ENCODE results near the gene AMFR. TPM values are rescaled to one million over a fixed set of nuclear protein-coding genes. Genes with fewer than 3 reads are reported as not detected.
"Not testable (repeated sequence)": the region's sequence is repeated elsewhere in the genome, so short reads cannot be mapped to it uniquely, and the experiment has no call there.

The AMFR gene
- total RNA-seq, 2 experiments from 2014 or later, result 35.9 to 41.6 TPM

GRCh38 chr16:56399486-56399885 lies 25.9 kb downstream of the AMFR start:
- no peaks in the 10 kb centered on the region for H3K9me3 Mint-ChIP-seq
- peaks cover 52% of the 10 kb centered on the region for H3K36me3 Mint-ChIP-seq (ENCODE audit: low read depth)
- TF ChIP-seq CTCF (IDR thresholded peaks at IDR 0.05), result no peak
- peaks cover 3% of the 10 kb centered on the region for H3K4me1 Mint-ChIP-seq (ENCODE audit: low read depth)
- intact Hi-C loops (cut with micrococcal nuclease), result no loop called here
- H3K27me3 Mint-ChIP-seq, result no peaks in the 10 kb centered on the region
- ChIA-PET POLR2A (no interaction called here), CTCF (interaction anchor here (1.1 to 1.6 kb wide), 3 partner anchors 13 to 80 kb away, joined by 3 to 5 read pairs (median 3); no protein-coding TSS in a partner anchor)
- H3K4me3 Mint-ChIP-seq, result no peak overlapping the region
- DNase-seq (no peak), ATAC-seq (no peak)
- no peak overlapping the region for H3K27ac Mint-ChIP-seq

- ATAC-seq (no peak), DNase-seq (no peak)
- CTCF ChIA-PET, result interaction anchor here (1.2 kb wide), 1 partner anchor 13 kb away, joined by 3 read pairs; no protein-coding TSS in a partner anchor
- Mint-ChIP-seq H3K27ac (no peak overlapping the region), H3K4me1 (ENCODE audit: low read depth) (peaks cover 3% of the 10 kb centered on the region), H3K9me3 (no peaks in the 10 kb centered on the region), H3K4me3 (no peak overlapping the region), H3K36me3 (ENCODE audit: low read depth) (peaks cover 53% of the 10 kb centered on the region), H3K27me3 (no peaks in the 10 kb centered on the region)
- POLR2A ChIA-PET, result no interaction called here
- no peak for TF ChIP-seq CTCF (IDR thresholded peaks at IDR 0.05)
- intact Hi-C loops (cut with micrococcal nuclease), result no loop called here
Measured at GRCh38 chr16:56399047-56399446, 26.3 kb downstream of the AMFR start.

- H3K27me3 Mint-ChIP-seq; H3K9me3 Mint-ChIP-seq; DNase-seq; H3K4me3 Mint-ChIP-seq; H3K4me1 Mint-ChIP-seq (ENCODE audit: low read depth); H3K27ac Mint-ChIP-seq; ATAC-seq; intact Hi-C loops (cut with micrococcal nuclease); POLR2A ChIA-PET; CTCF ChIA-PET: not testable (repeated sequence)
- peaks cover 55% of the 10 kb centered on the region for H3K36me3 Mint-ChIP-seq (ENCODE audit: low read depth)
Measured at GRCh38 chr16:56396724-56397123, 28.6 kb downstream of the AMFR start.

GRCh38 chr16:56389554-56389953 lies 35.8 kb downstream of the AMFR start:
- Mint-ChIP-seq H3K27me3 (no peaks in the 10 kb centered on the region), H3K4me1 (ENCODE audit: low read depth) (peaks cover 7% of the 10 kb centered on the region), H3K9me3 (no peaks in the 10 kb centered on the region), H3K27ac (peak overlapping the region; percentile 44), H3K36me3 (ENCODE audit: low read depth) (peaks cover 42% of the 10 kb centered on the region), H3K4me3 (no peak overlapping the region)
- intact Hi-C loops (cut with micrococcal nuclease), result no loop called here
- no peak for TF ChIP-seq CTCF (IDR thresholded peaks at IDR 0.05)
- POLR2A ChIA-PET, result no interaction called here
- ATAC-seq (no peak), DNase-seq (no peak)
- CTCF ChIA-PET, result interaction anchor here (1.7 kb wide), 1 partner anchor 12 kb away, joined by 7 read pairs; no protein-coding TSS in a partner anchor

GRCh38 chr16:56388209-56388608 lies 37.1 kb downstream of the AMFR start:
- peaks cover 50% of the 10 kb centered on the region for H3K36me3 Mint-ChIP-seq (ENCODE audit: low read depth)
- ChIA-PET POLR2A (no interaction called here), CTCF (interaction anchor here (1.7 kb wide), 1 partner anchor 13 kb away, joined by 7 read pairs; no protein-coding TSS in a partner anchor)
- peaks cover 7% of the 10 kb centered on the region for H3K4me1 Mint-ChIP-seq (ENCODE audit: low read depth)
- TF ChIP-seq CTCF (IDR thresholded peaks at IDR 0.05), result no peak
- peaks cover 5% of the 10 kb centered on the region for H3K9me3 Mint-ChIP-seq
- no peak for DNase-seq
- no peak for ATAC-seq
- no peak overlapping the region for H3K4me3 Mint-ChIP-seq
- intact Hi-C loops (cut with micrococcal nuclease), result no loop called here
- no peak overlapping the region for H3K27ac Mint-ChIP-seq
- no peaks in the 10 kb centered on the region for H3K27me3 Mint-ChIP-seq

Measured in activated CD8-positive, alpha-beta T cell treated with anti-CD3 and anti-CD28 coated beads for 36 hours (primary cell).